GM13976 (cell line): ENCODE measurements around the gene OLFML3.
"Not testable (repeated sequence)": the region's sequence is repeated elsewhere in the genome, so short reads cannot be mapped to it uniquely, and the experiment has no call there.

Source experiments
- DNase-seq: peaks from one replicate; pipeline ENCODE4 v3.0.0; 2012; ENCODE audit warnings: low spot score
- in situ Hi-C: fragments of 300-500 bp; cut with MboI; formaldehyde crosslinking; loops from one replicate; pipeline ENCODE4 v1.12.0; 2022; ENCODE audit warnings: low sequenced_read_pairs, mixed read lengths, inconsistent platforms; ENCODE audit not compliant: unreplicated experiment
- TF ChIP-seq, protein P1 (sequence below): IDR thresholded peaks from 2 replicates; pipeline ENCODE4 v1.5.1; 2012; ENCODE audit warnings: borderline replicate concordance, mild to moderate bottlenecking; ENCODE audit not compliant: insufficient read depth; ENCODE audit errors: extremely low read depth, missing control alignments, control extremely low read depth

OLFML3 gene

DNA sequence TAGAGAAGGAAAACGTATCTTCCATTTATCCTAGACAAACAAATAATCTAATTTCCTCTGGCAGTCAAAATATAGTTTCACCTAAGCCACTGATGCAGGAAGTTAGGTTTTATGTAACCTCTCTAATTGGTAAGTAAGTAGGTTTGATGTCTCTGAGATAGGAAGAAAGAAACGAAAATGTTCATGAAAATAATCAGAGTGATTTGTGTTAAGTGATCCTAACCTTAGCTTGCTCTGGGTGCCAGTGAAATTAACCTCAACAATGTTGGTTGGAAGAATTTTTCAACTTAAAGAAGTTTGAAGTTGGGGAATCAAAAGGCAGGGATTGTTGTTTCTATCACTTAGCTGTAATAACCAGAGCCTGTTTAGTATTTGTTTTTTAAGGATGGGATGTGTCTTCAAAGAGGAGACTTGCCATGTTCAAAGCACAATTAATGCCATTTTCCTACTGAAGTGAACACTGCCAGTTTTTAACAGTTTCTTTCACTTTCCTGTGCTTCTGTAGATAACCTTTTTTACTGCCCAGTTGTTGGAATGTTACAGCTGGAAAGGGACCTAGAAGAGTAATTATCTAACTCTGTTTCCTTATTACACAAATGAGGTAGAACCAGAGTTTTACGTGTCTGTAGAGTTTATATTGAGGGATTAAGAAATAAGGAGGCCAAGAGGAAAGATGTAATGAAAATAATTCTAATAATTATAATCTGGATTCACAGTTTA, 31.7 kb upstream of the OLFML3 start:
- TF ChIP-seq, protein P1, sequence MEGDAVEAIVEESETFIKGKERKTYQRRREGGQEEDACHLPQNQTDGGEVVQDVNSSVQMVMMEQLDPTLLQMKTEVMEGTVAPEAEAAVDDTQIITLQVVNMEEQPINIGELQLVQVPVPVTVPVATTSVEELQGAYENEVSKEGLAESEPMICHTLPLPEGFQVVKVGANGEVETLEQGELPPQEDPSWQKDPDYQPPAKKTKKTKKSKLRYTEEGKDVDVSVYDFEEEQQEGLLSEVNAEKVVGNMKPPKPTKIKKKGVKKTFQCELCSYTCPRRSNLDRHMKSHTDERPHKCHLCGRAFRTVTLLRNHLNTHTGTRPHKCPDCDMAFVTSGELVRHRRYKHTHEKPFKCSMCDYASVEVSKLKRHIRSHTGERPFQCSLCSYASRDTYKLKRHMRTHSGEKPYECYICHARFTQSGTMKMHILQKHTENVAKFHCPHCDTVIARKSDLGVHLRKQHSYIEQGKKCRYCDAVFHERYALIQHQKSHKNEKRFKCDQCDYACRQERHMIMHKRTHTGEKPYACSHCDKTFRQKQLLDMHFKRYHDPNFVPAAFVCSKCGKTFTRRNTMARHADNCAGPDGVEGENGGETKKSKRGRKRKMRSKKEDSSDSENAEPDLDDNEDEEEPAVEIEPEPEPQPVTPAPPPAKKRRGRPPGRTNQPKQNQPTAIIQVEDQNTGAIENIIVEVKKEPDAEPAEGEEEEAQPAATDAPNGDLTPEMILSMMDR = no peak
- DNase-seq = no peak
- in situ Hi-C loops = no loop called here

DNA sequence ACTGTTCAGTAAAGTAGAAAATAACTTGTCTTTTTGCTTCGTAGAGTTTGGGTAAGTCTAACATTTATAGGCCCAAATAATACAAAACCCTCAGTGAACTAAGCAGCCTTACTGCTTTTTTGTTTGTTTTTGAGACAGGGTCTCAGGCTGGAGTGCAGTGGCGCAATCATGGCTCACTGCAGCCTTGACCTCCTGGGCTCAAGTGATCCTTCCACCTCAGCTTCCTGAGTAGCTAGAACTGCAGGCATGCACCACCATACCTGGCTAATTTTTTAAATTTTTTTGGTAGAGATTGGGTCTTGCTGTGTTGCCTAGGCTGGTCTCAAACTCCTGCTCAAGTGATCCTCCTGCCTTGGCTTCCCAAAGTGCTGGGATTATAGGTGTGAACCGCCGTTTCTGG, 31.1 kb upstream of the OLFML3 start:
- DNase-seq, in situ Hi-C loops: not testable (repeated sequence)

DNA sequence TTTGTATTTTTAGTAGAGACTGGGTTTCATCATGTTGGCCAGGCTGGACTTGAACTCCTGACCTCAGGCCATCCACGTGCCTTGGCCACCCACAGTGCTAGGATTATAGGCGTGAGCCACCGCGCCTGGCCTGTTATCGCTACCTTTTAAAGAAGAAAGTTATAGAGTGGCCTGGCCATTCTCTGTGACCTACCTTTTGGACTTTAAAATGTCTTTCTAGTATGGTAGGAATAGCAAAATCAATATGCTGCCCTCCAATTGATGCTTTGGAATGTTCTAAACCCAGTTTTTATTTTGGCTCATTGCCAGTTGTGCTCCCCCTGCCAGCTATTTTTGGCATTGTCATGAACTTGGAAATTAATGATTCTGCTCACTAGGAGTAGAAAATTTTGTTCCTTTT, 30.3 kb upstream of the OLFML3 start:
- DNase-seq = no peak
- TF ChIP-seq, protein P1 = no peak
- in situ Hi-C loops = no loop called here

DNA sequence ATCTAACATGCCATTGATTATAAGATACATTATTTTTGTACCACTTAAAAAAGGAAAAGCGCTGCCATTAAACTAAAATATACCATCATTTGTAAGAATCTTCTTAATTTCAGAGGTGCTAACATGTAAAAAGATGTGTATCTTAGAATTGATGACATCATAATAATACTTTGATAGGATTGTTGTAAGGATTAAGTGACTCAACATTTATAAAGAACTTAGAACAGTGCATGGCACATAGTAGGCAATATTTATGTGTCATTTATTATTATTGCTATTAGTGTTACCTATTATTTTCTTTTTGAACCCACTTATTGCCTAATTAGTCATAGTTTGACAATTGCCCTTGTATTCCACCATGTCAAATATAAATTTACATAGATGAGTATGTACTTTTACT, 28.4 kb upstream of the OLFML3 start:
- in situ Hi-C loops = no loop called here
- TF ChIP-seq, protein P1 = no peak
- no peak for DNase-seq

DNA sequence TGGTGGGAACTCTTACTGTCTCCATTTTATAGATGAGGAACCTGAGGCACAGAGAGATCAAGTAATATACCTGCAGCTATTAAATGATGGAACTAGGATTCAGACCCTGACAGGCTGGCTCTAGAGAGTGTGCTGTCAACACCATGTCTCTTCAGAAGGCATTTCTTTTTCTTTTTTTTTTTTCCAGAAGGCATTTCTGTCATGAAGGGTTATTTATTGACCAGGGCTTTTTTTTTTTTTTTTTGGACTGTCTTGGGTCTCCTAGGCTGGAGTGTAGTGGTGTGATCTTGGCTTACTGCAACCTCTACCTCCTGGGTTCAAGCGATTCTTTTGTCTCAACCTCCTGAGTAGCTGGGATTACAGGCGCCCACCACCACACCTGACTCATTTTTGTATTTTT, 27.6 kb upstream of the OLFML3 start:
- DNase-seq = no peak
- TF ChIP-seq, protein P1 = no peak
- in situ Hi-C loops = no loop called here

DNA sequence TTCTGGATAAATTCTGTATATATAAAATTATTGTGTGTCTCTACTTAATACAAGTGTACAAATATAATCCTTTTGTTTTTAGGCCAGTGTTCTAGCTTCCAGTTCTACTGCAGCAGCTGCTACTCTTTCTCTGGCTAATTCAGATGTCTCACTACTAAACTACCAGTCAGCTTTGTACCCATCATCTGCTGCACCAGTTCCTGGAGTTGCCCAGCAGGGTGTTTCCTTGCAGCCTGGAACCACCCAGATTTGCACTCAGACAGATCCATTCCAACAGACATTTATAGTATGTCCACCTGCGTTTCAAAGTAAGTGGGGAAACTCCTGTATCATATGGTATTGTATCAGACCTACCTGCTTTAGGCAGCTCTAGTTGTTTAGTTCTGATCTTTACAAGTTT, 21.3 kb upstream of the OLFML3 start:
- in situ Hi-C loops = no loop called here
- TF ChIP-seq, protein P1 = no peak
- DNase-seq = no peak

DNA sequence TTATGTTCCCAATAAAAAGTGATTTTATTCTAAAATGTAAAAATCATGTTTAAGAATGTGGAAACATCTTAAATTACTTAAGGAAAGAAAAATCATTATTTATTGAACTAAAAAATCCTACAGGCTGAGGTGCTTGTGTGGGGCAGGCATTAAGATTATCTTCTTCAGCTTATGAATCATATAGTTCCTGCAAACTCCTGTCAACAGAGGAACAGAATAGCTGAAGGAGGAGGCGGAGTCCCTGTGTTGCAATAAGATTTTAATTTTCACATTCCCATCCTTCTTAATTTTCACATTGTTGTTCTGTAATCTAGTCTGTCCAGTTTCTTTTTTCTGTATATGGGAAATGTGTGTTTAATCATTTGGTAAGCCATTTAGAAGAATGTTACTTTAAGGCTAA, 20.6 kb upstream of the OLFML3 start:
- TF ChIP-seq, protein P1 = no peak
- no peak for DNase-seq
- in situ Hi-C loops = no loop called here
